Naive thymus-derived CD8-positive, alpha-beta T cell (primary cell): ENCODE measurements around the gene NFKBIE. TPM values are rescaled to one million over a fixed set of nuclear protein-coding genes. Genes with fewer than 3 reads are reported as not detected.
"Not testable (repeated sequence)": the region's sequence is repeated elsewhere in the genome, so short reads cannot be mapped to it uniquely, and the experiment has no call there.

Experiments
- ATAC-seq, 2 donors: fragments of 150-1000 bp; cut with Tn5 transposase in 1 of 2; sonication (Bioruptor Pico), chemical (Tn5 transposase) in 1 of 2; 1 replicate in 1 of 2; 2 replicates in 1 of 2; pipeline ENCODE4 v1.10.0; 2021; ENCODE audit warnings: mild to moderate bottlenecking in 2 of 2, moderate library complexity in 2 of 2
- POLR2A ChIA-PET: fragments of 350-600 bp; sonication (Branson Sonifier 250); formaldehyde crosslinking; loops from one replicate; lab custom pipeline; 2021; ENCODE audit warnings: antibody characterized with exemption; lab: Charles Lee
- DNase-seq, 10 donors: peaks; one replicate each; pipeline versions ENCODE4 v3.0.0 to v3.0.0-alpha.2; 2020 to 2022
- H3K27ac Mint-ChIP-seq, 10 donors: one replicate each; pipeline ENCODE4 v1.8.0; 2020 to 2022; ENCODE audit warnings: mild to moderate bottlenecking in 10 of 10, mixed read lengths in 10 of 10, moderate library complexity in 4 of 10, inconsistent platforms in 1 of 10
- H3K27me3 Mint-ChIP-seq, 5 donors: one replicate each; pipeline ENCODE4 v1.8.0; 2021 to 2022; ENCODE audit warnings: mixed read lengths in 5 of 5
- H3K36me3 Mint-ChIP-seq, 3 donors: one replicate each; pipeline ENCODE4 v1.8.0; 2020 to 2022; ENCODE audit warnings: mixed read lengths in 3 of 3, mild to moderate bottlenecking in 2 of 3, inconsistent platforms in 1 of 3
- H3K4me1 Mint-ChIP-seq, 4 donors: one replicate each; pipeline ENCODE4 v1.8.0; 2021 to 2022; ENCODE audit warnings: mixed read lengths in 4 of 4
- H3K4me3 Mint-ChIP-seq, 10 donors: one replicate each; pipeline ENCODE4 v1.8.0; 2020 to 2022; ENCODE audit warnings: mild to moderate bottlenecking in 10 of 10, mixed read lengths in 10 of 10, moderate library complexity in 6 of 10, inconsistent platforms in 1 of 10
- H3K9me3 Mint-ChIP-seq, 9 donors: one replicate each; pipeline ENCODE4 v1.8.0; 2020 to 2022; ENCODE audit warnings: mixed read lengths in 9 of 9, mild to moderate bottlenecking in 3 of 9, inconsistent platforms in 1 of 9, moderate library complexity in 1 of 9
- polyA plus RNA-seq, 3 donors: library from polyadenylated mRNA; unstranded; fragments of 300-500 nt; fragmentation: Illumina TruSeq; gene quantifications; one replicate each; pipeline ENCODE4 v1.2.3, GENCODE V29; 2021
- total RNA-seq, 8 experiments: library from RNA in 2 of 8; stranded (reverse) in 2 of 8; gene quantifications; one replicate each; pipeline ENCODE4 v1.2.3 and lab custom pipeline; 2021 to 2026

Gene NFKBIE
- total RNA-seq (10 to 100 TPM; 11.4 to 14.4 TPM), polyA plus RNA-seq (1 to 10 TPM; 2.7 to 4.1 (median 3.6) TPM), total RNA-seq (lab: John Stamatoyannopoulos, UW) (14.4 to 69.1 (median 33.9) reads per million in 6 experiments)

GRCh38 chr6:44265007-44265721 is at the start of gene NFKBIE:
Gene NFKBIE, minus strand, starts transcription at chr6:44265551. Its CDS starts 205 bp downstream, at chr6:44265346.
- Mint-ChIP-seq H3K4me1 (peaks cover 27 to 67% (median 58%) of the 10 kb centered on the region in 4 donors), H3K27ac (peak within 1 kb of the TSS; percentile 89 to 97 (median 95))
- ATAC-seq = peak; percentile 71 to 79

GRCh38 chr6:44314657-44315056 is 49.3 kb upstream of the NFKBIE start:
- peaks cover 0 to 21% (median 13%) of the 10 kb centered on the region in 5 donors for H3K27me3 Mint-ChIP-seq
- POLR2A ChIA-PET = interaction anchor here (0.9 to 1.1 kb wide), 2 partner anchors 12 to 77 kb away, joined by 3 to 5 read pairs; no protein-coding TSS in a partner anchor
- H3K4me1 Mint-ChIP-seq = peaks cover 18 to 30% (median 23%) of the 10 kb centered on the region in 4 donors
- peaks cover 0 to 21% (median 4%) of the 10 kb centered on the region in 3 donors for H3K36me3 Mint-ChIP-seq
- H3K27ac Mint-ChIP-seq = peak overlapping the region in 1 of 10 donors; percentile 57
- not testable (repeated sequence) for H3K9me3 Mint-ChIP-seq, DNase-seq, H3K4me3 Mint-ChIP-seq, ATAC-seq

More at GRCh38 chr6:44265007-44265721, at the start of gene NFKBIE:
- POLR2A ChIA-PET = interaction anchor here (0.8 to 4.5 kb wide), 5 partner anchors 10 to 23 kb away, joined by 3 to 54 read pairs (median 7); partner anchors contain the start of gene HSP90AB1
- Mint-ChIP-seq H3K36me3 (no peaks in the 10 kb centered on the region), H3K9me3 (no peaks in the 10 kb centered on the region), H3K4me3 (peak within 1 kb of the TSS; percentile 84 to 98 (median 96)), H3K27me3 (peaks cover 0 to 11% (median 3%) of the 10 kb centered on the region in 5 donors)
- peak; percentile 86 to 98 (median 95) for DNase-seq

- no peaks in the 10 kb centered on the region for H3K9me3 Mint-ChIP-seq
- POLR2A ChIA-PET = interaction anchor here (0.7 to 2.0 kb wide), 3 partner anchors 43 to 67 kb away, joined by 3 to 6 read pairs (median 6); partner anchors contain the start of genes HSP90AB1, SLC35B2 and TMEM151B
- peak; percentile 94 to 96 for ATAC-seq
- peak; percentile 77 to 94 (median 89) for DNase-seq
- H3K4me3 Mint-ChIP-seq = peak within 1 kb of the TSS; percentile 92 to 100 (median 96)
- H3K27ac Mint-ChIP-seq = peak within 1 kb of the TSS; percentile 86 to 97 (median 94)
- H3K27me3 Mint-ChIP-seq = peaks cover 0 to 6% (median 2%) of the 10 kb centered on the region in 5 donors
- peaks cover 20 to 31% (median 23%) of the 10 kb centered on the region in 4 donors for H3K4me1 Mint-ChIP-seq
- H3K36me3 Mint-ChIP-seq = peaks cover 0 to 33% (median 7%) of the 10 kb centered on the region in 3 donors
Measured at GRCh38 chr6:44312901-44313788, 47.8 kb upstream of the NFKBIE start, which contains the start of gene AARS2. Gene AARS2, minus strand, starts transcription at chr6:44313347. Its CDS starts 24 bp downstream, at chr6:44313323.

- Mint-ChIP-seq H3K9me3 (no peaks in the 10 kb centered on the region), H3K27ac (peak overlapping the region in 8 of 10 donors; percentile 13 to 97 (median 58)), H3K27me3 (no peaks in the 10 kb centered on the region), H3K36me3 (peaks cover 0 to 41% (median 7%) of the 10 kb centered on the region in 3 donors), H3K4me1 (peaks cover 20 to 31% (median 23%) of the 10 kb centered on the region in 4 donors), H3K4me3 (peak overlapping the region; percentile 92 to 100 (median 96))
- POLR2A ChIA-PET = interaction anchor here (2.0 kb wide), 1 partner anchor 65 kb away, joined by 6 read pairs; the partner anchor contains the start of gene HSP90AB1
- DNase-seq = no peak
- no peak for ATAC-seq
Measured at GRCh38 chr6:44311767-44312166, 46.4 kb upstream of the NFKBIE start.

GRCh38 chr6:44311304-44311703 is 46.0 kb upstream of the NFKBIE start:
- peak overlapping the region in 4 of 10 donors; percentile 51 to 83 (median 62) for H3K27ac Mint-ChIP-seq

GRCh38 chr6:44310241-44310640 is 44.9 kb upstream of the NFKBIE start:
- peak overlapping the region in 6 of 10 donors; percentile 12 to 59 (median 30) for H3K4me3 Mint-ChIP-seq

More at GRCh38 chr6:44311304-44311703, 46.0 kb upstream of the NFKBIE start:
- H3K9me3 Mint-ChIP-seq = no peaks in the 10 kb centered on the region
- ATAC-seq = no peak
- POLR2A ChIA-PET = no interaction called here
- H3K27me3 Mint-ChIP-seq = no peaks in the 10 kb centered on the region
- DNase-seq = no peak
- H3K4me3 Mint-ChIP-seq = peak overlapping the region in 9 of 10 donors; percentile 94 to 100 (median 96)
- H3K36me3 Mint-ChIP-seq = peaks cover 0 to 44% (median 7%) of the 10 kb centered on the region in 3 donors
- peaks cover 20 to 31% (median 23%) of the 10 kb centered on the region in 4 donors for H3K4me1 Mint-ChIP-seq

GRCh38 chr6:44309631-44310030 is 44.3 kb upstream of the NFKBIE start:
- Mint-ChIP-seq H3K27me3 (no peaks in the 10 kb centered on the region), H3K36me3 (peaks cover 0 to 57% (median 9%) of the 10 kb centered on the region in 3 donors), H3K27ac (no peak overlapping the region), H3K9me3 (no peaks in the 10 kb centered on the region), H3K4me1 (peaks cover 20 to 31% (median 23%) of the 10 kb centered on the region in 4 donors), H3K4me3 (no peak overlapping the region)
- ATAC-seq (no peak), DNase-seq (no peak)
- POLR2A ChIA-PET = interaction anchor here (0.8 kb wide), 1 partner anchor 9 kb away, joined by 4 read pairs; no protein-coding TSS in a partner anchor

More at GRCh38 chr6:44310241-44310640, 44.9 kb upstream of the NFKBIE start:
- DNase-seq (no peak), ATAC-seq (no peak)
- Mint-ChIP-seq H3K36me3 (peaks cover 0 to 55% (median 7%) of the 10 kb centered on the region in 3 donors), H3K9me3 (no peaks in the 10 kb centered on the region), H3K27me3 (no peaks in the 10 kb centered on the region), H3K4me1 (peaks cover 20 to 31% (median 23%) of the 10 kb centered on the region in 4 donors), H3K27ac (peak overlapping the region in 2 of 10 donors; percentile 37 to 43)
- POLR2A ChIA-PET = no interaction called here

- Mint-ChIP-seq H3K36me3 (peaks cover 0 to 59% (median 9%) of the 10 kb centered on the region in 3 donors), H3K4me1 (peaks cover 20 to 31% (median 23%) of the 10 kb centered on the region in 4 donors), H3K27me3 (no peaks in the 10 kb centered on the region), H3K27ac (peak overlapping the region in 1 of 10 donors; percentile 27), H3K9me3 (no peaks in the 10 kb centered on the region), H3K4me3 (no peak overlapping the region)
- ATAC-seq = no peak
- POLR2A ChIA-PET = interaction anchor here (0.8 kb wide), 1 partner anchor 9 kb away, joined by 4 read pairs; no protein-coding TSS in a partner anchor
- DNase-seq = no peak
Measured at GRCh38 chr6:44309092-44309491, 43.7 kb upstream of the NFKBIE start.

GRCh38 chr6:44307217-44307616 is 41.9 kb upstream of the NFKBIE start:
- peaks cover 8 to 17% (median 13%) of the 10 kb centered on the region in 4 donors for H3K4me1 Mint-ChIP-seq
- DNase-seq (no peak), ATAC-seq (no peak)
- POLR2A ChIA-PET = interaction anchor here (0.8 kb wide), 2 partner anchors 10 to 1039 kb away, joined by 3 to 4 read pairs; no protein-coding TSS in a partner anchor
- H3K27ac Mint-ChIP-seq = no peak overlapping the region
- H3K4me3 Mint-ChIP-seq = no peak overlapping the region
- no peaks in the 10 kb centered on the region for H3K27me3 Mint-ChIP-seq
- no peaks in the 10 kb centered on the region for H3K9me3 Mint-ChIP-seq
- peaks cover 0 to 65% (median 13%) of the 10 kb centered on the region in 3 donors for H3K36me3 Mint-ChIP-seq

- no peaks in the 10 kb centered on the region for H3K9me3 Mint-ChIP-seq
- peaks cover 0 to 69% (median 13%) of the 10 kb centered on the region in 3 donors for H3K36me3 Mint-ChIP-seq
- POLR2A ChIA-PET = interaction anchor here (0.8 kb wide), 1 partner anchor 1039 kb away, joined by 3 read pairs; no protein-coding TSS in a partner anchor
- H3K27ac Mint-ChIP-seq = no peak overlapping the region
- no peak overlapping the region for H3K4me3 Mint-ChIP-seq
- ATAC-seq (no peak), DNase-seq (no peak)
- peaks cover 3 to 12% (median 10%) of the 10 kb centered on the region in 4 donors for H3K4me1 Mint-ChIP-seq
- no peaks in the 10 kb centered on the region for H3K27me3 Mint-ChIP-seq
Measured at GRCh38 chr6:44306710-44307109, 41.4 kb upstream of the NFKBIE start.

- H3K4me1 Mint-ChIP-seq = peaks cover 2 to 7% (median 5%) of the 10 kb centered on the region in 4 donors
- H3K4me3 Mint-ChIP-seq = no peak overlapping the region
- no peaks in the 10 kb centered on the region for H3K27me3 Mint-ChIP-seq
- H3K36me3 Mint-ChIP-seq = peaks cover 0 to 69% (median 14%) of the 10 kb centered on the region in 3 donors
- no peak for ATAC-seq
- no peaks in the 10 kb centered on the region for H3K9me3 Mint-ChIP-seq
- POLR2A ChIA-PET = interaction anchor here (0.6 to 1.5 kb wide), 5 partner anchors 16 to 1932 kb away, joined by 3 to 7 read pairs (median 3); no protein-coding TSS in a partner anchor
- DNase-seq = no peak
- H3K27ac Mint-ChIP-seq = no peak overlapping the region
Measured at GRCh38 chr6:44305200-44305725, 39.9 kb upstream of the NFKBIE start.
